G401 (cell line): ENCODE data around the gene CHD1L. TPM values are rescaled to one million over a fixed set of nuclear protein-coding genes. Genes with fewer than 3 reads are reported as not detected.
"Not testable (repeated sequence)": the region's sequence is repeated elsewhere in the genome, so short reads cannot be mapped to it uniquely, and the experiment has no call there.

ENCODE experiments used
- DNase-seq: peaks from one replicate; pipeline ENCODE4 v3.0.0-alpha.2; 2015; ENCODE audit warnings: low spot score
- in situ Hi-C: cut with HindIII; loops from 2 replicates; pipeline ENCODE4 v1.10.0; 2016; ENCODE audit warnings: low sequenced_read_pairs, mixed read lengths
- total RNA-seq: library from RNA; depleted of rRNA; stranded (reverse); fragments of >200 nt; shearing (Covaris generic); gene quantifications from 2 replicates; pipeline ENCODE4 v1.2.3, GENCODE V29; 2014

The CHD1L gene
- total RNA-seq, 1 experiment from 2014 or later: 76.5 TPM

- in situ Hi-C loops: no loop called here
- DNase-seq: no peak
Measured at GRCh38 chr1:147247656-147248238, 5.3 kb downstream of the CHD1L start.

GRCh38 chr1:147252540-147252939, 10.1 kb downstream of the CHD1L start:
- in situ Hi-C loops: no loop called here
- no peak for DNase-seq

- in situ Hi-C loops: no loop called here
- DNase-seq: no peak
Measured at GRCh38 chr1:147260956-147261355, 18.5 kb downstream of the CHD1L start.

- no peak for DNase-seq
- in situ Hi-C loops: no loop called here
Measured at GRCh38 chr1:147264158-147264768, 21.8 kb downstream of the CHD1L start.

- DNase-seq: no peak
- in situ Hi-C loops: no loop called here
Measured at GRCh38 chr1:147266381-147266780, 23.9 kb downstream of the CHD1L start.

- in situ Hi-C loops: no loop called here
- DNase-seq: no peak
Measured at GRCh38 chr1:147267711-147268110, 25.2 kb downstream of the CHD1L start.

- DNase-seq: no peak
- in situ Hi-C loops: loop anchor here (10.0 kb wide), 1 partner anchor 84 kb away; no protein-coding TSS in a partner anchor
Measured at GRCh38 chr1:147270721-147271120, 28.2 kb downstream of the CHD1L start.

- no peak for DNase-seq
- in situ Hi-C loops: loop anchor here (10.0 kb wide), 1 partner anchor 83 kb away; no protein-coding TSS in a partner anchor
Measured at GRCh38 chr1:147272042-147272441, 29.6 kb downstream of the CHD1L start.

- peak; percentile 69 for DNase-seq
- in situ Hi-C loops: loop anchor here (10.0 kb wide), 1 partner anchor 81 kb away; no protein-coding TSS in a partner anchor
Measured at GRCh38 chr1:147273409-147274336, 31.2 kb downstream of the CHD1L start.

- in situ Hi-C loops: no loop called here
- no peak for DNase-seq
Measured at GRCh38 chr1:147281950-147282349, 39.5 kb downstream of the CHD1L start.

- in situ Hi-C loops: no loop called here
- DNase-seq: no peak
Measured at GRCh38 chr1:147283011-147283410, 40.5 kb downstream of the CHD1L start.

- in situ Hi-C loops: no loop called here
- DNase-seq: no peak
Measured at GRCh38 chr1:147287133-147287865, 44.8 kb downstream of the CHD1L start.

- in situ Hi-C loops: no loop called here
- no peak for DNase-seq
Measured at GRCh38 chr1:147292012-147292411, 49.5 kb downstream of the CHD1L start.

GRCh38 chr1:147292631-147293251, 50.3 kb downstream of the CHD1L start:
- no peak for DNase-seq
- in situ Hi-C loops: no loop called here

- DNase-seq: no peak
- in situ Hi-C loops: no loop called here
Measured at GRCh38 chr1:147297438-147297837, 55.0 kb downstream of the CHD1L start.

GRCh38 chr1:147305803-147306202, 63.3 kb downstream of the CHD1L start:
- in situ Hi-C loops, DNase-seq: not testable (repeated sequence)

GRCh38 chr1:147316968-147317367, 74.5 kb downstream of the CHD1L start:
- no peak for DNase-seq
- in situ Hi-C loops: no loop called here

GRCh38 chr1:147326933-147327687, 84.6 kb downstream of the CHD1L start:
- DNase-seq: not testable (repeated sequence)

More at GRCh38 chr1:147326933-147327687, 84.6 kb downstream of the CHD1L start:
- in situ Hi-C loops: not testable (repeated sequence)
